Caco-2 (cell line): ENCODE data around the gene NLRP4. TPM values are rescaled to one million over a fixed set of nuclear protein-coding genes. Genes with fewer than 3 reads are reported as not detected.

Source experiments
- BruUV-seq: library from RNA; stranded (reverse); fragments of 400-500 nt; replicated peaks from 2 replicates; lab custom pipeline; 2021; lab: Mats Ljungman, UMichigan
- CTCF ChIA-PET: fragments of 300-600 bp; sonication (Branson Sonifier 250); formaldehyde crosslinking; loops from one replicate; lab custom pipeline; 2022; ENCODE audit warnings: antibody characterized with exemption; lab: Charles Lee
- POLR2A ChIA-PET: fragments of 300-600 bp; sonication (Branson Sonifier 250); formaldehyde crosslinking; loops from one replicate; lab custom pipeline; 2022; ENCODE audit warnings: antibody characterized with exemption; lab: Charles Lee
- DNase-seq, 2 experiments: peaks; one replicate each; pipeline versions ENCODE4 v3.0.0 to v3.0.0-alpha.2; 2020 to 2022
- H3K27me3 ChIP-seq: replicated peaks from 2 replicates; pipeline ENCODE4 v1.6.0; 2011; ENCODE audit warnings: low read length; ENCODE audit not compliant: control insufficient read depth, insufficient read depth
- H3K36me3 ChIP-seq: 2 replicates; pipeline ENCODE4 v1.5.1; 2011; ENCODE audit warnings: low read length; ENCODE audit not compliant: control insufficient read depth, insufficient read depth
- H3K4me1 ChIP-seq: fragments of 250-450 bp; sonication (Bioruptor Pico); 2 replicates; pipeline ENCODE4 v1.5.1; 2020; ENCODE audit warnings: mild to moderate bottlenecking
- H3K4me3 ChIP-seq: 2 replicates; pipeline ENCODE4 v1.5.1; 2011; ENCODE audit warnings: low read depth, mild to moderate bottlenecking, control low read depth, low read length
- H3K9me3 ChIP-seq: fragments of 250-450 bp; sonication (Bioruptor Pico); 2 replicates; pipeline ENCODE4 v1.5.1; 2020; ENCODE audit warnings: mild to moderate bottlenecking, moderate library complexity
- H3K27ac Mint-ChIP-seq: one replicate; pipeline ENCODE4 v1.8.0; 2022; ENCODE audit warnings: mixed read lengths; ENCODE audit not compliant: unreplicated experiment
- H3K27me3 Mint-ChIP-seq: one replicate; pipeline ENCODE4 v1.8.0; 2022; ENCODE audit warnings: mixed read lengths; ENCODE audit not compliant: insufficient read depth, unreplicated experiment
- H3K36me3 Mint-ChIP-seq: one replicate; pipeline ENCODE4 v1.8.0; 2022; ENCODE audit warnings: mild to moderate bottlenecking, mixed read lengths; ENCODE audit not compliant: insufficient read depth, unreplicated experiment
- H3K4me1 Mint-ChIP-seq: one replicate; pipeline ENCODE4 v1.8.0; 2022; ENCODE audit warnings: low read depth, mixed read lengths; ENCODE audit not compliant: unreplicated experiment
- H3K4me3 Mint-ChIP-seq: one replicate; pipeline ENCODE4 v1.8.0; 2022; ENCODE audit warnings: mild to moderate bottlenecking, moderate library complexity, mixed read lengths; ENCODE audit not compliant: unreplicated experiment
- H3K9me3 Mint-ChIP-seq: one replicate; pipeline ENCODE4 v1.8.0; 2022; ENCODE audit warnings: mixed read lengths; ENCODE audit not compliant: unreplicated experiment
- CTCF ChIP-seq, 2 experiments: fragments of 200-600 bp in 1 of 2; IDR thresholded peaks; 1 replicate in 1 of 2; 2 replicates in 1 of 2; pipeline versions ENCODE4 v1.5.1 to v1.8.0; 2011 to 2022; ENCODE audit warnings: antibody characterized with exemption in 1 of 2, control low read depth in 1 of 2, inconsistent platforms in 1 of 2, low read depth in 1 of 2, low read length in 1 of 2, mild to moderate bottlenecking in 1 of 2, moderate library complexity in 1 of 2; ENCODE audit not compliant: insufficient read depth in 1 of 2, severe bottlenecking in 1 of 2, unreplicated experiment in 1 of 2
- intact Hi-C: fragments of 100-400 bp; cut with micrococcal nuclease; formaldehyde crosslinking; loops from one replicate; pipeline ENCODE4 v1.10.0; 2022; ENCODE audit not compliant: unreplicated experiment
- total RNA-seq: library from RNA; stranded (reverse); gene quantifications from 2 replicates; pipeline ENCODE4 v1.2.3, GENCODE V29; 2022

The NLRP4 gene
- total RNA-seq, 1 experiment from 2014 or later: not detected

GRCh38 chr19:55838251-55838650 is 1.9 kb downstream of the NLRP4 start:
- Histone ChIP-seq H3K36me3 (no peaks in the 10 kb centered on the region), H3K4me3 (no peak overlapping the region), H3K4me1 (no peaks in the 10 kb centered on the region), H3K9me3 (no peaks in the 10 kb centered on the region), H3K27me3 (no peaks in the 10 kb centered on the region)
- CTCF ChIA-PET: no interaction called here
- POLR2A ChIA-PET: no interaction called here
- Mint-ChIP-seq H3K36me3 (no peaks in the 10 kb centered on the region), H3K4me3 (no peak overlapping the region), H3K27ac (no peak overlapping the region), H3K27me3 (peaks cover 9% of the 10 kb centered on the region), H3K4me1 (no peaks in the 10 kb centered on the region), H3K9me3 (peaks cover 7% of the 10 kb centered on the region)
- intact Hi-C loops: no loop called here
- DNase-seq: no peak
- TF ChIP-seq CTCF (IDR thresholded peaks at IDR 0.05; ENCODE audit: insufficient read depth in 1 of 2, low read depth in 1 of 2, low read length in 1 of 2, severe bottlenecking in 1 of 2, unreplicated experiment in 1 of 2): no peak
- no TSS peak for BruUV-seq

DNA sequence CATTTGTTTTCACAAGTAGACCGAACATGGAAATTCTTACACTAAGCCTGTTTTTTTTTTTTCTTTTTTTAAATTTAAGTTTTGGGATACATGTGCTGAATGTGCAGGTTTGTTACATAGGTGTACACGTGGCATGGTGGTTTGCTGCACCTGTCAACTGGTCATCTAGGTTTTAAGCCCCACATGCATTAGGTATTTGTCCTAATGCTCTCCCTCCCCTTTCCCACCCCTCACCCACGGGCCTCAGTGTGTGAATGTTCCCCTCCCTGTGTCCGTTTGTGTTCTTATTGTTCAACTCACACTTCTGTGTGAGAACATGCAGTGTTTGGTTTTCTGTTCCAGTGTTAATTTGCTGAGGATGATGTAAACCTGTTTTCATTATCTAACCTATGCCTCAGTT is 2.6 kb downstream of the NLRP4 start:
- POLR2A ChIA-PET: no interaction called here
- DNase-seq: no peak
- Mint-ChIP-seq H3K27me3 (peaks cover 12% of the 10 kb centered on the region), H3K4me3 (no peak overlapping the region), H3K27ac (no peak overlapping the region), H3K36me3 (no peaks in the 10 kb centered on the region), H3K9me3 (peaks cover 7% of the 10 kb centered on the region), H3K4me1 (no peaks in the 10 kb centered on the region)
- Histone ChIP-seq H3K4me1 (no peaks in the 10 kb centered on the region), H3K4me3 (no peak overlapping the region), H3K36me3 (no peaks in the 10 kb centered on the region), H3K27me3 (no peaks in the 10 kb centered on the region), H3K9me3 (no peaks in the 10 kb centered on the region)
- CTCF ChIA-PET: no interaction called here
- intact Hi-C loops: no loop called here
- no TSS peak for BruUV-seq
- no peak for TF ChIP-seq CTCF (IDR thresholded peaks at IDR 0.05; ENCODE audit: insufficient read depth in 1 of 2, low read depth in 1 of 2, low read length in 1 of 2, severe bottlenecking in 1 of 2, unreplicated experiment in 1 of 2)

- Histone ChIP-seq H3K9me3 (no peaks in the 10 kb centered on the region), H3K36me3 (no peaks in the 10 kb centered on the region), H3K4me1 (no peaks in the 10 kb centered on the region), H3K4me3 (no peak overlapping the region), H3K27me3 (no peaks in the 10 kb centered on the region; the same call in 1 of the 2 replicates)
- no peak overlapping the region for H3K27ac Mint-ChIP-seq
- H3K9me3 Mint-ChIP-seq: peaks cover 18% of the 10 kb centered on the region
- BruUV-seq: no TSS peak
- H3K4me1 Mint-ChIP-seq: no peaks in the 10 kb centered on the region
- H3K27me3 Mint-ChIP-seq: peaks cover 9% of the 10 kb centered on the region
- no peak overlapping the region for H3K4me3 Mint-ChIP-seq
- CTCF ChIA-PET: no interaction called here
- DNase-seq: no peak
- TF ChIP-seq CTCF (IDR thresholded peaks at IDR 0.05; ENCODE audit: insufficient read depth in 1 of 2, low read depth in 1 of 2, low read length in 1 of 2, severe bottlenecking in 1 of 2, unreplicated experiment in 1 of 2): no peak
- no peaks in the 10 kb centered on the region for H3K36me3 Mint-ChIP-seq
- POLR2A ChIA-PET: no interaction called here
- intact Hi-C loops: no loop called here
Measured at GRCh38 chr19:55855160-55855559, 18.8 kb downstream of the NLRP4 start.
